Right hindlimb (tissue), 1 donor: Measurements from ENCODE around the gene SERPINE1.
A peak's percentile ranks its signal among the peaks of the same experiment; 100 is the strongest.
"Not testable (repeated sequence)": the region's sequence is repeated elsewhere in the genome, so short reads cannot be mapped to it uniquely, and the experiment has no call there.

ENCODE experiments used
- DNase-seq: peaks from one replicate; pipeline ENCODE4 v3.0.0-alpha.2; 2018

Gene SERPINE1

GRCh38 chr7:101126651-101127459 lies at the start of gene SERPINE1:
Gene SERPINE1 (plus strand): TSS chr7:101127104. CDS start chr7:101128394, 1,290 bp downstream.
- peak; percentile 96 for DNase-seq

- DNase-seq, result peak; percentile 72
These were observed 49.4 kb upstream of the SERPINE1 start for GRCh38 chr7:101077303-101078086.

- DNase-seq, result no peak
These were observed 45.5 kb upstream of the SERPINE1 start for GRCh38 chr7:101081432-101081831.

DNA sequence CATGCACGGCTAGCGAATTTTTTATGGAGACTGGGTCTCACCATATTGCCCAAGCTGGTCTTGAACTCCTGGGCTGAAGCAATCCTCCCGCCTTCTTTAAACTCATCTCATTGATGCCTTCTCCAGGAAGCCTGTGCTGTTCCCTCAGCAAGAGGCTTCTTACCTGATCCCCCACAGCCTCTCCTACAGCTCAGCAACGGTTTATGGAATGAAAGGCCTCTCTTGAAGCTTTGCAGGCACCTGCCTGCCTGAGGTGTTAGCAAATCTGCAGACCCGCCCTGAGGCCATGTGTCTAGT lies 42.1 kb upstream of the SERPINE1 start:
- no peak for DNase-seq

- peak; percentile 89 for DNase-seq
These were observed 41.5 kb upstream of the SERPINE1 start, which contains the start of gene TRIM56 for GRCh38 chr7:101085162-101085964. Gene TRIM56 (plus strand): TSS chr7:101085481. CDS start chr7:101087313, 1,832 bp downstream.

DNA sequence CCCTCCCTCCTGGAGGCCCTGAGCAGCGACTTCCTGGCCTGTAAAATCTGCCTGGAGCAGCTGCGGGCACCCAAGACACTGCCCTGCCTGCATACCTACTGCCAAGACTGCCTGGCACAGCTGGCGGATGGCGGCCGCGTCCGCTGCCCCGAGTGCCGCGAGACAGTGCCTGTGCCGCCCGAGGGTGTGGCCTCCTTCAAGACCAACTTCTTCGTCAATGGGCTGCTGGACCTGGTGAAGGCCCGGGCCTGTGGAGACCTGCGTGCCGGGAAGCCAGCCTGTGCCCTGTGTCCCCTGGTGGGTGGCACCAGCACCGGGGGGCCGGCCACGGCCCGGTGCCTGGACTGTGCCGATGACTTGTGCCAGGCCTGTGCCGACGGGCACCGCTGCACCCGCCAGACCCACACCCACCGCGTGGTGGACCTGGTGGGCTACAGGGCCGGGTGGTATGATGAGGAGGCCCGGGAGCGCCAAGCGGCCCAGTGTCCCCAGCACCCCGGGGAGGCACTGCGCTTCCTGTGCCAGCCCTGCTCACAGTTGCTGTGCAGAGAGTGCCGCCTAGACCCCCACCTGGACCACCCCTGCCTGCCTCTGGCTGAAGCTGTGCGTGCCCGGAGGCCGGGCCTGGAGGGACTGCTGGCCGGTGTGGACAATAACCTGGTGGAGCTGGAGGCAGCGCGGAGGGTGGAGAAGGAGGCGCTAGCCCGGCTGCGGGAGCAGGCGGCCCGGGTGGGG lies 39.4 kb upstream of the SERPINE1 start:
- DNase-seq, result no peak

GRCh38 chr7:101088069-101088425 lies 38.9 kb upstream of the SERPINE1 start:
- DNase-seq, result no peak

- DNase-seq, result no peak
These were observed 37.9 kb upstream of the SERPINE1 start for GRCh38 chr7:101088858-101089529.

DNA sequence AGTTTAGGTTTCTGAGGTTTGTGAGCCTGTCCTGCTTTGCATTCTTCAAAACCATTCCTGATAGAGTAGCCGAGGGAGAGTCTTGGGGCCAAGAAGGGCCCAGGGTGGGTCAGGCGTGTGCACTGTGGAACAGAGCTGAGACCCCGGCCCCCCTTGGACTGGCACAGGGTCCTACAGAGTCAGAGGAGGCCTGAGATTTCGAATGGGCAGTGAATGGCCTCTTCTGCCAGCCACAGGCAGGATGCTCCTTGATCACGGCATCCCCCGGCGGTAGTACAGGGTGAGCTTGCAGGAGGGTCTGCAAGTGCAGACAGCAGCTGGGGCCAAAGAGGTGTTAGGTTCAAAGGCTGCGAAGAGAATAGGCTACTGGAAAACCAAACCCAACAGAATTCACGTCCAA lies 37.0 kb upstream of the SERPINE1 start:
- no peak for DNase-seq

- not testable (repeated sequence) for DNase-seq
These were observed 34.5 kb upstream of the SERPINE1 start for GRCh38 chr7:101092266-101092905.

DNA sequence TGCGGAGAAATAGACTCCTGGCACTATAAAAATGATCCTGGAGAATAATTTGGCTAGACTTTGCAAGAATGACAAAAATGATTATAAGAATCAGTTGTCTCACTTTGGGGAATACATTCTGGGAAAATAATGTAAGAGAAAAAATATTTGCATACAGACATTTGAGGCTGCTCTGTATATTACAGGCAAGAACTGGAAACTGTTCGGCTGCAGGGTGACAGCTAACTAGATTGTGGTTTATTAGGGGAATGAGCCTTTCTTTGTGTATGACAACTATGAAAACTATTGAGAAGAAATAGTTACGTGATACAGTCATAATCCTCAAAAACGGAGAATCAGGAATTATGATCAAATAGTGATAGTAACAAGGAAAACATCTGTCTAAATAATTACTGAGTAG lies 33.0 kb upstream of the SERPINE1 start:
- DNase-seq, result no peak

DNA sequence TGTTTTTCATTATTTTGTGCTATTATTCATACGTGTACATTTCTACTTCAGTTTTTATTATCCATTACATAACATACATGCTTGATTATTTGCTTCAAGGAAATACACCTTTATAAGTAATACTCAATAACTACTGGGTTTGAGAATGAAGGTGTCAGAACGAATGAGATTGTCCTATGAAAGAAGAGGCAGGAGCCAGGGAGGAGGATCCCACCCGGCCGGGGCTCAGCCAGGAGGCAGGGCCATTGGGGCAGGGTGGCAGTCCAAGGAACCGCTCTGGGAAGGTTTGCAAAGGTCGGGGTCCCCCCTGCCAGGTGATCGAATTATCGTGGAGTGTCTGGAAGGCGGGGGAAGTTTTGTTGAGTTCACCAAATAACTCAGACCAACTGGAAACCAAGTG lies 32.5 kb upstream of the SERPINE1 start:
- no peak for DNase-seq

GRCh38 chr7:101094791-101095375 lies 32.0 kb upstream of the SERPINE1 start:
- DNase-seq, result no peak

GRCh38 chr7:101096331-101096956 lies 30.5 kb upstream of the SERPINE1 start:
- no peak for DNase-seq

DNA sequence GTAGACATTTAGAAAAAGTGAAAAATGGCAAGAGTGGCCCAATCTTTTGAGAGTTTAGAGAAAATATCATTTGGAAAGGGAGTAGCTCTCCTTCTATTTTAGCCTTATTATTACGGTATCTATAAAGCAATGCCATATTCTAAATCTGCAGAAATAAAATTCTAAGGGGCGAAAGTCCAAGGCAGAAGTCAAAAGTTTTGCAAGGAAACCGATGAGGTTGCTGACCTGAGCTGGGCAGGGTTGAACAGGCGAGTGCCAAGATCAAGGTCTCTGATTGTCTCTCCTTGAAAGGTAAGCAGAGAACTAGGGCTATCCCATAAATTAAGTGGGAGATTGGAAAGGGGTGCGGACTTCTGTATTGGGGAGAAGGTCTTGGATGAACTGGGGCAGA lies 30.0 kb upstream of the SERPINE1 start:
- DNase-seq, result no peak

DNA sequence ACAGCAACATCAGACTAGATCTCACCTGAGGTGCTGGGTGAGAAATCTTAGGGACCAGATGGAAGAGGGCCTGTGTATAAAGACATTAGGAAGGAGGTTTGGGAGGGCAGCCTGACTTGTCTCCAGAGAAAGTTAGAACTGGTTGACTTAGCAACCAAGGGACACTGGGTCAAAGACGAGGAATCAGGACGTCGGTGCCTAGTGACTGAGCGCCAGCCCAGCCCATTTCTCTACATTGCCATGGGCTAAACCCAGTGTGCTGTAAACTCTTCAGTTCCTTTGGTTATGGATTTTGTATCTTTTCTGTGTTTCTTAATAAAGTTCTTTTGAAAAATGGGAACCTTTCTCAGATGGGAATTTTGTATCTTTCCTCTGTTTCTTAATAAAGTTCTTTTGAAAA lies 29.3 kb upstream of the SERPINE1 start:
- DNase-seq, result no peak

- DNase-seq, result peak; percentile 93
These were observed 26.7 kb upstream of the SERPINE1 start for GRCh38 chr7:101099969-101100781.

DNA sequence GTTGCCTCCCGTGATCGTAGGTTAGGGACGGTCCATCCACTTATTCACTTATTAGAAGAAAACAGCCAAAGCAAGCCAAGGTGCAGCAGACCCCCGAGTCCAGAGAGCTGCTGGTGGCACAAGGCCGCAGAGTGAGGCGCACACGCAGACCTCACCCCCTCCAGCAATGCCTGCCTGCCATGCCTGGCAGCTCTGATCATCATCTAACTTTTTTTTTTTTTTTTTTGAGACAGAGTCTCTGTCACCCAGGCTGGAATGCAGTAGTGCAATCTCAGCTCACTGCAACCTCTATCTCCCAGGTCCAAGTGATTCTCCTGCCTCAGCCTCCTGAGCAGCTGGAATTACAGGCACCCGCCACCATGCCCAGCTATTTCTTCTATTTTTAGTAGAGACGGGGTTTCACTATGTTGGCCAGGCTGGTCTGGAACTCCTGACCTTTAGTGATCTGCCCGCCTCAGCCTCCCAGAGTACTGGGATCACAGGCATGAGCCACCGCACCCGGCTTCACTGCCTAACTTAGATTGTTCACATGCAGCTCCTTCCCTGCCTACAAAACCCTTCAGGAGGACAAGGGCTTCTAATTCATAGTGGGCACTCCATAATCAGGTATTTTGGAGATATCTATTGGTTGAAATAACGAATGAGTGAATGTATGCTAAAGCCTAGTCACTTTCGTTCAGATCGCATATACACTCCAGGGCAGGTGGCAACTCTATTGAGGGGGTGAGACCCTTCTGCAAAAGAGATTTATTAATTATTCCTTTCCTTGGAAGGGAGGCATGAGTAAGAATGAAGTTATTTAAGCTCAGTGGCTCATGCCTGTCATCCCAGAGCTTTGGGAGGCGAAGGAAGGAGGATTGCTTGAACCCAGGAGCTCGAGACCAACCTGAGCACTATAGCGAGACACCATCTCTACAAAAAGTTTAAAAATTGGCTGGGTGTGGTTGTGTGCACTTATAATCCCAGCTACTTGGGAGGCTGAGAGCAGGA lies 25.8 kb upstream of the SERPINE1 start:
- no peak for DNase-seq
